Measurements from ENCODE around the gene SUN2. TPM values are rescaled to one million over a fixed set of nuclear protein-coding genes. Genes with fewer than 3 reads are reported as not detected.

Gene SUN2
- total and polyA plus RNA-seq, 2 donors (not counting 1 experiment from before 2014, with no cell fraction given) = 224 to 305 TPM

DNA sequence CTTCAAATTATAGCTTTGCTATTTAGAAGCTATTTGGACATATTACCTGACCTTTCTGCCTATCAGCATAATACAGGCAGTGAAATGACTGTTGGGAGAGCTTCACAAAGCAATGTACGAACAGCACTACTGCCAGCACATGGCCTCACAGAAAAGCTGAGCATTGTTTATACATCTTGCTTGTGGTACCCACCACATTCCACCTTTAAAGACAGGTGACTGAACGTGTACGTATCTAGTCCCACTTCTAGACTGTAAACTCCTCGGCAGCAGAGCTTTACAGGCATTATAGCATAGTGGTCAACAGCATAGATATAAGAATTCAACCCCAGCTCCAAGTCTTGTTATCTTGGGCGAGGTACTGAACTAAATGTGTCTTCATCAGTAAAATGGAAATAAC lies 56.7 kb downstream of the SUN2 start:
- WGBS (ENCODE audit: insufficient coverage) = 94% methylated on average over 2 of the region's 5 CpGs

More for the DNA sequence above, 56.7 kb downstream of the SUN2 start:
- Mint-ChIP-seq H3K27ac (peak overlapping the region; percentile 99), H3K4me3 (peak overlapping the region; percentile 94), H3K4me1 (peaks cover 63% of the 10 kb centered on the region), H3K27me3 (no peaks in the 10 kb centered on the region), H3K9me3 (ENCODE audit: insufficient read depth) (no peaks in the 10 kb centered on the region)
- ATAC-seq (ENCODE audit: low read depth) (no peak), DNase-seq (no peak)
- Histone ChIP-seq H3K4me1 (ENCODE audit: control insufficient read depth in 2 of 2, insufficient read depth in 2 of 2, low read length in 2 of 2) (peaks cover 25 to 31% of the 10 kb centered on the region in 2 donors), H2AFZ (ENCODE audit: insufficient read depth, low read depth, low read length, poor library complexity, severe bottlenecking) (no peak overlapping the region), H3K9ac (ENCODE audit: low read length) (peak overlapping the region; percentile 96), H3K27me3 (replicated peaks in 1 of 4; ENCODE audit: control extremely low read depth in 1 of 4, control insufficient read depth in 3 of 4, insufficient read depth in 4 of 4, low read length in 3 of 4) (no peaks in the 10 kb centered on the region), H3K27ac (ENCODE audit: low read length in 2 of 2) (peak overlapping the region in 1 of 2 donors; percentile 99), H3K36me3 (replicated peaks in 1 of 2; ENCODE audit: control extremely low read depth in 1 of 2, control insufficient read depth in 1 of 2, extremely low read depth in 1 of 2, insufficient read depth in 2 of 2, low read length in 1 of 2) (no peaks in the 10 kb centered on the region), H3K79me2 (ENCODE audit: control insufficient read depth, insufficient read depth, low read length) (peaks cover 44% of the 10 kb centered on the region), H3K9me3 (ENCODE audit: control extremely low read depth in 1 of 3, control insufficient read depth in 2 of 3, insufficient read depth in 1 of 3, low read length in 2 of 3) (no peaks in the 10 kb centered on the region), H4K20me1 (ENCODE audit: control insufficient read depth, insufficient read depth, low read length, poor library complexity, severe bottlenecking) (no peaks in the 10 kb centered on the region), H3K4me3 (ENCODE audit: control extremely low read depth in 1 of 5, extremely low read depth in 1 of 5, insufficient read depth in 1 of 5, low read depth in 2 of 5, low read length in 4 of 5) (peak overlapping the region in 3 of 5 experiments; percentile 66 to 79 (median 71)), H3K4me2 (replicated peaks; ENCODE audit: low read depth, low read length, poor library complexity, severe bottlenecking) (peak overlapping the region; percentile 74)
- no peak for TF ChIP-seq EZH2 (IDR thresholded peaks at IDR 0.05; ENCODE audit: borderline replicate concordance, insufficient read depth, low read depth, low read length, poor library complexity, severe bottlenecking)
- TF ChIP-seq, protein P1, sequence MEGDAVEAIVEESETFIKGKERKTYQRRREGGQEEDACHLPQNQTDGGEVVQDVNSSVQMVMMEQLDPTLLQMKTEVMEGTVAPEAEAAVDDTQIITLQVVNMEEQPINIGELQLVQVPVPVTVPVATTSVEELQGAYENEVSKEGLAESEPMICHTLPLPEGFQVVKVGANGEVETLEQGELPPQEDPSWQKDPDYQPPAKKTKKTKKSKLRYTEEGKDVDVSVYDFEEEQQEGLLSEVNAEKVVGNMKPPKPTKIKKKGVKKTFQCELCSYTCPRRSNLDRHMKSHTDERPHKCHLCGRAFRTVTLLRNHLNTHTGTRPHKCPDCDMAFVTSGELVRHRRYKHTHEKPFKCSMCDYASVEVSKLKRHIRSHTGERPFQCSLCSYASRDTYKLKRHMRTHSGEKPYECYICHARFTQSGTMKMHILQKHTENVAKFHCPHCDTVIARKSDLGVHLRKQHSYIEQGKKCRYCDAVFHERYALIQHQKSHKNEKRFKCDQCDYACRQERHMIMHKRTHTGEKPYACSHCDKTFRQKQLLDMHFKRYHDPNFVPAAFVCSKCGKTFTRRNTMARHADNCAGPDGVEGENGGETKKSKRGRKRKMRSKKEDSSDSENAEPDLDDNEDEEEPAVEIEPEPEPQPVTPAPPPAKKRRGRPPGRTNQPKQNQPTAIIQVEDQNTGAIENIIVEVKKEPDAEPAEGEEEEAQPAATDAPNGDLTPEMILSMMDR (IDR thresholded peaks at IDR 0.05) = no peak
- POLR2A ChIA-PET = interaction anchor here (0.5 to 2.0 kb wide), 2 partner anchors 18 to 1650 kb away, joined by 5 to 9 read pairs; partner anchors contain the start of gene TOMM22
- intact Hi-C loops (cut with micrococcal nuclease) = no loop called here
- CTCF ChIA-PET = interaction anchor here (0.6 to 6.7 kb wide), 9 partner anchors 9 to 647 kb away, joined by 3 to 51 read pairs (median 4); partner anchors contain the start of genes RPL3 and TOMM22

All from B cell (primary cell).